Right atrium auricular region (tissue), 2 donors: ENCODE data around the gene UBQLN2. TPM values are rescaled to one million over a fixed set of nuclear protein-coding genes. Genes with fewer than 3 reads are reported as not detected.

Experiments
- DNase-seq: peaks from one replicate; pipeline ENCODE4 v3.0.0-alpha.2; 2019; ENCODE audit warnings: low spot score
- H3K27ac ChIP-seq, 2 donors: fragments of 200-600 bp; sonication (generic); 1 replicate in 1 of 2; 2 replicates in 1 of 2; pipeline ENCODE4 v1.5.1; 2016 to 2019
- H3K27me3 ChIP-seq, 2 donors: fragments of 200-600 bp; sonication (generic); one replicate each; pipeline versions ENCODE4 v1.5.1 to v1.6.0; 2017 to 2019
- H3K36me3 ChIP-seq: fragments of 200-600 bp; sonication (generic); one replicate; pipeline ENCODE4 v1.5.1; 2016
- H3K4me1 ChIP-seq, 2 donors: fragments of 200-600 bp; sonication (generic); one replicate each; pipeline versions ENCODE4 v1.5.1 to v1.6.0; 2017 to 2019
- H3K4me3 ChIP-seq, 2 donors: fragments of 200-600 bp; sonication (generic); 1 replicate in 1 of 2; 2 replicates in 1 of 2; pipeline ENCODE4 v1.5.1; 2017 to 2019; ENCODE audit warnings: mild to moderate bottlenecking in 1 of 2, moderate library complexity in 1 of 2
- H3K9me3 ChIP-seq, 2 donors: fragments of 200-600 bp; sonication (generic); one replicate each; pipeline ENCODE4 v1.5.1; 2019
- total RNA-seq, 2 donors: library from RNA; depleted of rRNA; stranded (reverse); fragments of >200 nt; gene quantifications; one replicate each; pipeline ENCODE4 v1.1.0, GENCODE V29; 2016
- TF ChIP-seq, protein P1 (sequence below), 2 donors: fragments of 200-600 bp; sonication (generic); IDR thresholded peaks; one replicate each; pipeline ENCODE4 v1.5.1; 2019; ENCODE audit warnings: antibody characterized with exemption in 2 of 2

UBQLN2 gene
- total RNA-seq, 2 donors from 2014 or later: 23.8 to 29.3 TPM

DNA sequence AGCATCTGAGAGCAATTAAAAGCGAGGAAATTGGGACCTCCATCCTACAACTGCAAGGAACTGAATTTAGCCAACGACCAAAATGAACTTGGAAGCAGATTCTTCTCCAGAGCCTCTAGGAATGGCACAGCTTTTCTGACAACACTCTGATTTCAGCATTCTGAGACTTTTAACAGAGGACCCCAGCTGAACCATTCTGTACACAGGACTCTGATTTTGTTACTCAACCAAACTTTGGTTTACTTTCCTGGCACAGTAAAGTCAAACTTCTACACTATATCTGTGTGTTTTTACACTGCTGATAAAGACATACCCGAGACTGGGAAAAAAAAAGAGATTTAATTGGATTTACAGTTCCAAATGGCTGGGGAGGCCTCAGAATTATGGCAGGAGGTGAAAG lies 37.6 kb downstream of the UBQLN2 start:
- Histone ChIP-seq H3K27me3 (no peaks in the 10 kb centered on the region), H3K9me3 (no peaks in the 10 kb centered on the region), H3K36me3 (no peaks in the 10 kb centered on the region), H3K4me1 (no peaks in the 10 kb centered on the region), H3K27ac (no peak overlapping the region), H3K4me3 (no peak overlapping the region)
- TF ChIP-seq, protein P1, sequence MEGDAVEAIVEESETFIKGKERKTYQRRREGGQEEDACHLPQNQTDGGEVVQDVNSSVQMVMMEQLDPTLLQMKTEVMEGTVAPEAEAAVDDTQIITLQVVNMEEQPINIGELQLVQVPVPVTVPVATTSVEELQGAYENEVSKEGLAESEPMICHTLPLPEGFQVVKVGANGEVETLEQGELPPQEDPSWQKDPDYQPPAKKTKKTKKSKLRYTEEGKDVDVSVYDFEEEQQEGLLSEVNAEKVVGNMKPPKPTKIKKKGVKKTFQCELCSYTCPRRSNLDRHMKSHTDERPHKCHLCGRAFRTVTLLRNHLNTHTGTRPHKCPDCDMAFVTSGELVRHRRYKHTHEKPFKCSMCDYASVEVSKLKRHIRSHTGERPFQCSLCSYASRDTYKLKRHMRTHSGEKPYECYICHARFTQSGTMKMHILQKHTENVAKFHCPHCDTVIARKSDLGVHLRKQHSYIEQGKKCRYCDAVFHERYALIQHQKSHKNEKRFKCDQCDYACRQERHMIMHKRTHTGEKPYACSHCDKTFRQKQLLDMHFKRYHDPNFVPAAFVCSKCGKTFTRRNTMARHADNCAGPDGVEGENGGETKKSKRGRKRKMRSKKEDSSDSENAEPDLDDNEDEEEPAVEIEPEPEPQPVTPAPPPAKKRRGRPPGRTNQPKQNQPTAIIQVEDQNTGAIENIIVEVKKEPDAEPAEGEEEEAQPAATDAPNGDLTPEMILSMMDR (IDR thresholded peaks at IDR 0.05): no peak
- DNase-seq: no peak

DNA sequence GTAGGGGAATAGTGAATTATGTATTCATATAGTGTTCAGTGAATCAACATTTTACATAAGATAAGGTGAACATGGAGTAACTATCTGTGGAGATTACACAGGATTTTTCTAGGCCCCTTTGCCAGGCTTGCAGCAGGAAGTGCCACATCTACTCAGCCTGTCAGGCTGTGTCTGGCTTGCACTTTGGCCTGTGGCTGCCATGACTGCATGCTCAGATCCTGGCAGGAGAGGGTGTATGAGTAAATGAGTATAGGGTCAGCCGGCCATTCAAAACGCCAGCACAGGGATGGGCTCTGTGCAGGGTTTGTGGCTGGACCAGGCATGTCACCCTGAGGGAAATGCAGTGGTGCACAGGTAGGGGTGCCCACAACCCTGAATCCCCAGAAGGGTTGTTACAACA lies 51.9 kb downstream of the UBQLN2 start:
- no peaks in the 10 kb centered on the region for H3K36me3 ChIP-seq
- no peaks in the 10 kb centered on the region for H3K4me1 ChIP-seq
- H3K27ac ChIP-seq: no peak overlapping the region
- no peaks in the 10 kb centered on the region for H3K27me3 ChIP-seq
- H3K4me3 ChIP-seq: no peak overlapping the region
- H3K9me3 ChIP-seq: no peaks in the 10 kb centered on the region
- no peak for DNase-seq
- TF ChIP-seq, protein P1 (IDR thresholded peaks at IDR 0.05): no peak

Other genes with a start within 250 kb of the UBQLN2 start
- 10 to 100 TPM in 1 of 2 donors, 1 to 10 TPM in 1; 7.8 to 15.8 TPM for gene NBDY, start 165.6 kb downstream of the UBQLN2 start, total RNA-seq